AG10803 (cell line): ENCODE measurements around the gene PTPN9.
A peak's percentile ranks its signal among the peaks of the same experiment; 100 is the strongest.
"Not testable (repeated sequence)": the region's sequence is repeated elsewhere in the genome, so short reads cannot be mapped to it uniquely, and the experiment has no call there.

Experiments used
- DNase-seq: peaks from one replicate; pipeline ENCODE4 v3.0.0; 2010; ENCODE audit warnings: low read depth
- H3K4me3 ChIP-seq: 2 replicates; pipeline ENCODE4 v1.5.1; 2011; ENCODE audit warnings: mild to moderate bottlenecking, low read length, control low read depth
- CTCF ChIP-seq: conservative IDR thresholded peaks from 2 replicates; pipeline ENCODE4 v1.5.1; 2011; ENCODE audit warnings: mild to moderate bottlenecking, low read length, control low read depth, inconsistent platforms

The PTPN9 gene

GRCh38 chr15:75450307-75451201, 128.6 kb downstream of the PTPN9 start:
- no peak for TF ChIP-seq CTCF

GRCh38 chr15:75449585-75450306, 129.4 kb downstream of the PTPN9 start:
- TF ChIP-seq CTCF, result no peak
- DNase-seq, result no peak
- H3K4me3 ChIP-seq, result peak overlapping the region; percentile 95

More at GRCh38 chr15:75450307-75451201, 128.6 kb downstream of the PTPN9 start:
- H3K4me3 ChIP-seq, result peak overlapping the region; percentile 95
- peak; percentile 96 for DNase-seq

- H3K4me3 ChIP-seq, DNase-seq: not testable (repeated sequence)
These were observed 130.9 kb downstream of the PTPN9 start for GRCh38 chr15:75448171-75448570.

- no peak for TF ChIP-seq CTCF
These were observed 133.0 kb downstream of the PTPN9 start for GRCh38 chr15:75446151-75446550.

GRCh38 chr15:75445324-75445723, 133.8 kb downstream of the PTPN9 start:
- DNase-seq, H3K4me3 ChIP-seq: not testable (repeated sequence)

More at GRCh38 chr15:75446151-75446550, 133.0 kb downstream of the PTPN9 start:
- no peak for DNase-seq
- H3K4me3 ChIP-seq, result no peak overlapping the region

GRCh38 chr15:75443972-75444453, 135.1 kb downstream of the PTPN9 start:
- not testable (repeated sequence) for H3K4me3 ChIP-seq
- DNase-seq, result peak; percentile 50

GRCh38 chr15:75437721-75438120, 141.4 kb downstream of the PTPN9 start:
- DNase-seq, result no peak
- no peak overlapping the region for H3K4me3 ChIP-seq
- TF ChIP-seq CTCF, result no peak

GRCh38 chr15:75436881-75437280, 142.2 kb downstream of the PTPN9 start:
- H3K4me3 ChIP-seq, result no peak overlapping the region
- no peak for TF ChIP-seq CTCF
- no peak for DNase-seq
